ENCODE data around the gene PDE6H.

DNA sequence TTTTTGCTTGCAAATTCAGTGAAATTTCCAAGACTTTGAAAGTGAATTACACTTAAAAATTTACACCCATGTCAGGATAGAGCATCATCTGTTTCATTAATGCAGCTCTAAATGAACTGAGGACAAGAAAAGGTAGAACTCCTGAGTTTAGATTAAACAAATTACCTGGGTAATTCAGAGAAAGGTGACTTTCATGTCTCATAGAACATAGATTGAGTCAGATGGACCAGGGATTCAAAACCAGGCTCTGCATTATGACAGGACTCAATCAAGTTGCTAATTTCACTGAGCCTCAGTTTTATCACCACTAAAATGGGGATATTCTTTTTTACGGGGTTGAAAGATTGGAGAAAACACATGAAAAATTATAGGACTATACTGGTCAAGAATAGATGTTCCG, 15.9 kb upstream of the PDE6H start:
- TF ChIP-seq POLR2A (IDR thresholded peaks at IDR 0.05) (no peak), POLR2AphosphoS5 (IDR thresholded peaks at IDR 0.05; ENCODE audit: insufficient read depth in 1 of 2, low read depth in 1 of 2) (no peak)
- TF ChIP-seq, protein P1, sequence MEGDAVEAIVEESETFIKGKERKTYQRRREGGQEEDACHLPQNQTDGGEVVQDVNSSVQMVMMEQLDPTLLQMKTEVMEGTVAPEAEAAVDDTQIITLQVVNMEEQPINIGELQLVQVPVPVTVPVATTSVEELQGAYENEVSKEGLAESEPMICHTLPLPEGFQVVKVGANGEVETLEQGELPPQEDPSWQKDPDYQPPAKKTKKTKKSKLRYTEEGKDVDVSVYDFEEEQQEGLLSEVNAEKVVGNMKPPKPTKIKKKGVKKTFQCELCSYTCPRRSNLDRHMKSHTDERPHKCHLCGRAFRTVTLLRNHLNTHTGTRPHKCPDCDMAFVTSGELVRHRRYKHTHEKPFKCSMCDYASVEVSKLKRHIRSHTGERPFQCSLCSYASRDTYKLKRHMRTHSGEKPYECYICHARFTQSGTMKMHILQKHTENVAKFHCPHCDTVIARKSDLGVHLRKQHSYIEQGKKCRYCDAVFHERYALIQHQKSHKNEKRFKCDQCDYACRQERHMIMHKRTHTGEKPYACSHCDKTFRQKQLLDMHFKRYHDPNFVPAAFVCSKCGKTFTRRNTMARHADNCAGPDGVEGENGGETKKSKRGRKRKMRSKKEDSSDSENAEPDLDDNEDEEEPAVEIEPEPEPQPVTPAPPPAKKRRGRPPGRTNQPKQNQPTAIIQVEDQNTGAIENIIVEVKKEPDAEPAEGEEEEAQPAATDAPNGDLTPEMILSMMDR (IDR thresholded peaks at IDR 0.05): no peak

Measured in vagina (tissue), 2 donors.